K562 (cell line): ENCODE results near the gene THUMPD1. TPM values are rescaled to one million over a fixed set of nuclear protein-coding genes. Genes with fewer than 3 reads are reported as not detected.

Experiments used
- BCOR ChIP-seq: fragments of 450-650 bp; IDR thresholded peaks from 2 replicates; pipeline ENCODE4 v1.6.1; 2016
- ELF4 ChIP-seq: fragments of 450-650 bp; formaldehyde crosslinking; IDR thresholded peaks from 2 replicates; pipeline ENCODE4 v1.4.0; 2022; ENCODE audit warnings: missing genetic modification characterization
- HCFC1 ChIP-seq: IDR thresholded peaks from 2 replicates; pipeline ENCODE4 v1.6.1; 2012; ENCODE audit warnings: low read depth, low read length, improper control_type of control experiment
- IRF9 ChIP-seq: fragments of 450-650 bp; IDR thresholded peaks from 2 replicates; pipeline ENCODE4 v1.6.1; 2016; ENCODE audit warnings: missing biosample characterization, missing genetic modification characterization
- LCOR ChIP-seq: sonication (generic); formaldehyde crosslinking; IDR thresholded peaks from 2 replicates; pipeline ENCODE4 v1.8.0; 2022; ENCODE audit warnings: mild to moderate bottlenecking, missing genetic modification reagents
- MAFF ChIP-seq: IDR thresholded peaks from 2 replicates; pipeline ENCODE4 v1.6.1; 2012; ENCODE audit warnings: low read length, improper control_type of control experiment
- MYNN ChIP-seq, 2 experiments: sonication (generic); formaldehyde crosslinking in 1 of 2; IDR thresholded peaks; 2 replicates each; pipeline versions ENCODE4 v1.5.0 to v1.6.1; 2016 to 2020; ENCODE audit warnings: antibody characterized with exemption in 1 of 2, missing genetic modification reagents in 1 of 2
- PBX2 ChIP-seq, 2 experiments: IDR thresholded peaks in 1 of 2; conservative IDR thresholded peaks in 1 of 2; 2 replicates each; pipeline ENCODE4 v1.6.1; 2016; ENCODE audit warnings: low read depth in 2 of 2, mild to moderate bottlenecking in 1 of 2, missing compliant biosample characterization in 1 of 2, missing genetic modification characterization in 1 of 2, moderate library complexity in 1 of 2
- RBM15 ChIP-seq: fragments of 200-400 bp; formaldehyde crosslinking; IDR thresholded peaks from 2 replicates; pipeline ENCODE4 v1.6.1; 2018; ENCODE audit warnings: mild to moderate bottlenecking, low read length, moderate library complexity; ENCODE audit not compliant: insufficient read depth
- TEAD2 ChIP-seq: fragments of 450-650 bp; IDR thresholded peaks from 2 replicates; pipeline ENCODE4 v1.6.1; 2016; ENCODE audit warnings: missing genetic modification characterization, control low read depth, missing compliant biosample characterization
- ZNF184 ChIP-seq: sonication (generic); formaldehyde crosslinking; IDR thresholded peaks from 2 replicates; pipeline ENCODE4 v1.5.0; 2020; ENCODE audit warnings: missing genetic modification reagents
- ZNF589 ChIP-seq: fragments of 200-800 bp; sonication (Bioruptor generic); IDR thresholded peaks from 2 replicates; pipeline ENCODE4 v1.6.1; 2016; ENCODE audit warnings: low read depth, missing genetic modification characterization, missing compliant biosample characterization
- ZNF592 ChIP-seq: fragments of 450-650 bp; IDR thresholded peaks from 2 replicates; pipeline ENCODE4 v1.6.1; 2017; ENCODE audit warnings: antibody characterized with exemption, mild to moderate bottlenecking
- polyA plus RNA-seq, 8 experiments: library from polyadenylated mRNA; depleted of rRNA in 4 of 8; stranded (reverse) in 5 of 8; unstranded in 3 of 8; fragments of >200 nt; fragmentation: Nextera tagmentation in 2 of 8; fragmentation: Illumina TruSeq in 1 of 8; extraction: Ambion mirVana in 2 of 8; extraction: Trizol in 1 of 8; gene quantifications; 2 replicates each; pipeline versions ENCODE4 v1.2.1 to v1.2.3, GENCODE V29; 2011 to 2014; ENCODE audit warnings: inconsistent platforms in 1 of 8, missing spikeins in 1 of 8
- total RNA-seq, 7 experiments: library from RNA; depleted of rRNA in 6 of 7; stranded (reverse); fragments of >200 nt in 6 of 7; fragmentation: Illumina TruSeq in 2 of 7; extraction: Trizol in 2 of 7; gene quantifications; 2 replicates each; pipeline versions ENCODE4 v1.2.1 to v1.2.3, GENCODE V29; 2011 to 2021; ENCODE audit warnings: low replicate concordance in 1 of 7
- TF ChIP-seq, protein P1 (sequence below): fragments of 250-450 bp; sonication (Bioruptor Pico); IDR thresholded peaks from 2 replicates; pipeline ENCODE4 v1.8.0; 2022; ENCODE audit warnings: moderate library complexity, mild to moderate bottlenecking, inconsistent platforms
- TF ChIP-seq, protein P2 (sequence below): fragments of 250-450 bp; sonication (Bioruptor Pico); IDR thresholded peaks from 2 replicates; pipeline ENCODE4 v1.8.0; 2021; ENCODE audit warnings: moderate library complexity, mild to moderate bottlenecking, inconsistent platforms

Gene THUMPD1
- total and polyA plus RNA-seq, 9 of the 15 experiments (the other 6 are each of a cell fraction or from before 2014, with no cell fraction given) = 37.8 to 101 (median 56.8) TPM

- no peak for TF ChIP-seq TEAD2 (tag)
- no peak for TF ChIP-seq PBX2 (CRISPR knock-in tag; IDR thresholded peaks at IDR 0.05; ENCODE audit: low read depth)
- peak; percentile 67 for TF ChIP-seq PBX2 (tag; conservative IDR thresholded peaks at IDR 0.05; ENCODE audit: low read depth)
- TF ChIP-seq ZNF589 (CRISPR knock-in tag) = peak; percentile 68; the same call in 1 of the 2 replicates
- TF ChIP-seq RBM15 = no peak
- no peak for TF ChIP-seq ZNF184 (CRISPR knock-in tag)
- no peak for TF ChIP-seq MAFF
- no peak for TF ChIP-seq IRF9 (tag)
- TF ChIP-seq HCFC1 = no peak
- TF ChIP-seq MYNN (IDR thresholded peaks at IDR 0.05) = no peak
- no peak for TF ChIP-seq MYNN (CRISPR knock-in tag; IDR thresholded peaks at IDR 0.05)
- TF ChIP-seq LCOR = 0 out of 2 replicates have a peak, but pooled peaks have one; percentile 66
- TF ChIP-seq, protein P1, sequence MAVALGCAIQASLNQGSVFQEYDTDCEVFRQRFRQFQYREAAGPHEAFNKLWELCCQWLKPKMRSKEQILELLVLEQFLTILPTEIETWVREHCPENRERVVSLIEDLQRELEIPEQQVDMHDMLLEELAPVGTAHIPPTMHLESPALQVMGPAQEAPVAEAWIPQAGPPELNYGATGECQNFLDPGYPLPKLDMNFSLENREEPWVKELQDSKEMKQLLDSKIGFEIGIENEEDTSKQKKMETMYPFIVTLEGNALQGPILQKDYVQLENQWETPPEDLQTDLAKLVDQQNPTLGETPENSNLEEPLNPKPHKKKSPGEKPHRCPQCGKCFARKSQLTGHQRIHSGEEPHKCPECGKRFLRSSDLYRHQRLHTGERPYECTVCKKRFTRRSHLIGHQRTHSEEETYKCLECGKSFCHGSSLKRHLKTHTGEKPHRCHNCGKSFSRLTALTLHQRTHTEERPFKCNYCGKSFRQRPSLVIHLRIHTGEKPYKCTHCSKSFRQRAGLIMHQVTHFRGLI (CRISPR knock-in tag) = 0 out of 2 replicates have a peak, but pooled peaks have one; percentile 39
- TF ChIP-seq ZNF592 = peak; percentile 71
- no peak for TF ChIP-seq BCOR
- TF ChIP-seq, protein P2, sequence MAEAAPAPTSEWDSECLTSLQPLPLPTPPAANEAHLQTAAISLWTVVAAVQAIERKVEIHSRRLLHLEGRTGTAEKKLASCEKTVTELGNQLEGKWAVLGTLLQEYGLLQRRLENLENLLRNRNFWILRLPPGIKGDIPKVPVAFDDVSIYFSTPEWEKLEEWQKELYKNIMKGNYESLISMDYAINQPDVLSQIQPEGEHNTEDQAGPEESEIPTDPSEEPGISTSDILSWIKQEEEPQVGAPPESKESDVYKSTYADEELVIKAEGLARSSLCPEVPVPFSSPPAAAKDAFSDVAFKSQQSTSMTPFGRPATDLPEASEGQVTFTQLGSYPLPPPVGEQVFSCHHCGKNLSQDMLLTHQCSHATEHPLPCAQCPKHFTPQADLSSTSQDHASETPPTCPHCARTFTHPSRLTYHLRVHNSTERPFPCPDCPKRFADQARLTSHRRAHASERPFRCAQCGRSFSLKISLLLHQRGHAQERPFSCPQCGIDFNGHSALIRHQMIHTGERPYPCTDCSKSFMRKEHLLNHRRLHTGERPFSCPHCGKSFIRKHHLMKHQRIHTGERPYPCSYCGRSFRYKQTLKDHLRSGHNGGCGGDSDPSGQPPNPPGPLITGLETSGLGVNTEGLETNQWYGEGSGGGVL (CRISPR knock-in tag) = no peak
- TF ChIP-seq ELF4 (CRISPR knock-in tag) = 0 out of 2 replicates have a peak, but pooled peaks have one; percentile 20
Observed at GRCh38 chr16:20763461-20764232, 22.0 kb upstream of the THUMPD1 start, which contains the start of gene ACSM3 (continued).
